GM12801 (cell line): ENCODE results near the gene CEP43.

Experiments used
- TF ChIP-seq, protein P1 (sequence below): IDR thresholded peaks from one replicate; pipeline ENCODE4 v1.5.1; 2011; ENCODE audit warnings: control low read depth; ENCODE audit not compliant: insufficient read length; ENCODE audit errors: extremely low read depth

The CEP43 gene

GRCh38 chr6:167027308-167027707 lies 28.1 kb downstream of the CEP43 start:
- TF ChIP-seq, protein P1, sequence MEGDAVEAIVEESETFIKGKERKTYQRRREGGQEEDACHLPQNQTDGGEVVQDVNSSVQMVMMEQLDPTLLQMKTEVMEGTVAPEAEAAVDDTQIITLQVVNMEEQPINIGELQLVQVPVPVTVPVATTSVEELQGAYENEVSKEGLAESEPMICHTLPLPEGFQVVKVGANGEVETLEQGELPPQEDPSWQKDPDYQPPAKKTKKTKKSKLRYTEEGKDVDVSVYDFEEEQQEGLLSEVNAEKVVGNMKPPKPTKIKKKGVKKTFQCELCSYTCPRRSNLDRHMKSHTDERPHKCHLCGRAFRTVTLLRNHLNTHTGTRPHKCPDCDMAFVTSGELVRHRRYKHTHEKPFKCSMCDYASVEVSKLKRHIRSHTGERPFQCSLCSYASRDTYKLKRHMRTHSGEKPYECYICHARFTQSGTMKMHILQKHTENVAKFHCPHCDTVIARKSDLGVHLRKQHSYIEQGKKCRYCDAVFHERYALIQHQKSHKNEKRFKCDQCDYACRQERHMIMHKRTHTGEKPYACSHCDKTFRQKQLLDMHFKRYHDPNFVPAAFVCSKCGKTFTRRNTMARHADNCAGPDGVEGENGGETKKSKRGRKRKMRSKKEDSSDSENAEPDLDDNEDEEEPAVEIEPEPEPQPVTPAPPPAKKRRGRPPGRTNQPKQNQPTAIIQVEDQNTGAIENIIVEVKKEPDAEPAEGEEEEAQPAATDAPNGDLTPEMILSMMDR, result no peak

- TF ChIP-seq, protein P1, result no peak
These were observed 28.6 kb downstream of the CEP43 start for GRCh38 chr6:167027772-167028171.

DNA sequence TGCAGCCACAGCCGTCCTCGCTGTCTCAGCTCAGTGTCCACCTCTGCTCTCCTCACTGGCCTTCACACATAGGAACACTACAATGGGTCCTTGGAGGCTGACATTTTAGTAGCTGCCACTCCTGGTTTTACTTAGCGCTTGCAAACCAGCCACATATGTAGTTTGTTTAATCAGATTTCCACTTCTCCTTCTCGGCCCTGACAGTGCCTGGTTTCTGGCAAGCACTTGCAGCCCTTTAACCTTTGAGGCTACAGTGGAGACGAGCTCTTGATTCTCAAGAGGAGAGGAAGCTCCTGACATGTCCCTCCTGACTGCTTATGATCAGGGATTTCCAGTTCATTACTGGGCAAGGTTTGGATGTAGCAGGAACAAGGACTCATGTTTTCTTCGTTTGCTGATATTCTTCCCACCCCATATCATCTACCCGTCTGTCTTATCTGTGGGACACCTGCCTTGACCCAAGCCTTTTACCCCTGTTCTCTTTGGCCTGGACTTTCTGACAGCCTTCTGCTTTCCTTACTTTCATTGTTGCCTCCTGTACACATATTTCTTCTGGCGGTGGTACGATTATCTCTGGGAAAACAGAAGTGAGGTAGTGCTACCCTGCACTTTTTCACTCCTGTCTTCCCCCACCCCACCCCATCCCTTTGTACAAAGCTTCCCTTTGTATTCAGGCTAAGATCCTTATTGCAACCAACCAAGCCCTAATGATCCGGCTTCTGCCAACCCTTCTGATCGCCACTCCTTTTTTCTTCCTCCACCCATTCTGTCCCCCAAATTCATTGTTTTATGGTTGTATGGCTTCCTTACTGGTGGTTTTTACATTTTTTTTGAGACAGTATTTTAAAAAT lies 31.2 kb downstream of the CEP43 start:
- TF ChIP-seq, protein P1, result no peak

GRCh38 chr6:167031082-167031709 lies 32.0 kb downstream of the CEP43 start:
- TF ChIP-seq, protein P1, result no peak

GRCh38 chr6:167034056-167034455 lies 34.9 kb downstream of the CEP43 start:
- TF ChIP-seq, protein P1, result no peak

DNA sequence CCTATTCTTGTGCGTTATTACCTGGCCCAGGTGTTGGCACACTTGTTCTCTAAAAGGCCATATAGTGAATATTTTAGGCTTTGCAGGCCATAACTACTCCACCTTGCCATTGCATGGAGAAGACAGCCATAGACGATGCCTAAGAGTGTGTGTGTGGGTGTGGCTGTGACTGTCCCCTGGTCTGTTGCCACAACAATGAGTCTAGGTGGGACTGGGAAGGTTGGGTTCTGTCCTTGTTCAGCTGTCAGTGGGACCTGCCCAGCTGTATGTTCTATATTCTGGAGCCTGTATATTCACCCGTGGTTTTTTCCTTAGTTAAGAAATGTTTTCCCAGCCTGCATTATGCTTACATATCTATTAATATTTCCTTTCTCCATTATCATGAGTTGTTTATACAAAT lies 38.6 kb downstream of the CEP43 start:
- TF ChIP-seq, protein P1, result no peak

DNA sequence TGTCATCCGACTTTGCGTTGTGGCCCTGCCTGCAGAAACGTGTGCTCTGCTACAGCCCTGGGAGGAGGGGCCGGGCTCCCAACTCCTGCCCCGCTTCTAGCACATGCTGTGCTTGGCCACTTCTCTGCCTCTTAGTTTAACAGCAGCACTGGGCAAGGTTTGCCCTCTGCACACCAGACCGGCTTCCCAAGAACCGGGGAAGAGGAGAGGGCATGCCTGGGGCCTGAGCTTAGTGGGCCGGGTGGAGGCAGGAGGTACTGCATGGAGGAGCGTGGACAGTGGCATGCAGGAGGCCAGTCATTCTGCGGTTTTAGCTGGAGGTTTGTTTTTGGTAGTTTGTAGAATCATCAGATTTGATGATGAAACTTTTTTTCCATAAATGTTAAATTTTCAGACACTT lies 45.5 kb downstream of the CEP43 start:
- TF ChIP-seq, protein P1, result no peak
